ENCODE data around the gene NRXN3.

NRXN3 gene

DNA sequence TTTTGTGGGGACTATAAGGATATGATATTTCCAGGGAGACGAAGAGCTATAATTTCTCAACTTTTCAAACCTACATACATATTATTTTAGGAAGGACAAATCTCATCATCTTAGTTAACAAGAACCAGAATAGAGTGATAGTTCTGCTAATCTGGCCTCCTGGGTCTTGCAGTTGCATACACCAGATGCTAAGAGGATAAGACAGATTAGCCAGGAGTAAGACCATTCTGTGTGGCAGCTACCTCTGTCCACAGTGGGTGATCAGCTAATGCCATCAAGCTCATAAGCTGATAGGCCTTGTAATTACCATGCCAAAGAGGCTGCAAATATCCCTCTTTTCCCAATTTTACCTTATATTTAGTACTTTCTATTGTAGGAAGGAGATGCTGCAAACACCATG is 776.8 kb downstream of the NRXN3 start:
- no peaks in the 10 kb centered on the region for H3K9me3 ChIP-seq (ENCODE audit: severe bottlenecking)
- no peak overlapping the region for H3K27ac ChIP-seq (ENCODE audit: poor library complexity, severe bottlenecking)
- DNase-seq (ENCODE audit: low spot score) (no peak), ATAC-seq (ENCODE audit: low read depth) (no peak)
- H3K36me3 ChIP-seq (ENCODE audit: low read depth) = no peaks in the 10 kb centered on the region
- H3K4me3 ChIP-seq (ENCODE audit: severe bottlenecking) = no peak overlapping the region
- no peaks in the 10 kb centered on the region for H3K4me1 ChIP-seq (ENCODE audit: insufficient read depth, poor library complexity, severe bottlenecking)
- TF ChIP-seq, protein P1, sequence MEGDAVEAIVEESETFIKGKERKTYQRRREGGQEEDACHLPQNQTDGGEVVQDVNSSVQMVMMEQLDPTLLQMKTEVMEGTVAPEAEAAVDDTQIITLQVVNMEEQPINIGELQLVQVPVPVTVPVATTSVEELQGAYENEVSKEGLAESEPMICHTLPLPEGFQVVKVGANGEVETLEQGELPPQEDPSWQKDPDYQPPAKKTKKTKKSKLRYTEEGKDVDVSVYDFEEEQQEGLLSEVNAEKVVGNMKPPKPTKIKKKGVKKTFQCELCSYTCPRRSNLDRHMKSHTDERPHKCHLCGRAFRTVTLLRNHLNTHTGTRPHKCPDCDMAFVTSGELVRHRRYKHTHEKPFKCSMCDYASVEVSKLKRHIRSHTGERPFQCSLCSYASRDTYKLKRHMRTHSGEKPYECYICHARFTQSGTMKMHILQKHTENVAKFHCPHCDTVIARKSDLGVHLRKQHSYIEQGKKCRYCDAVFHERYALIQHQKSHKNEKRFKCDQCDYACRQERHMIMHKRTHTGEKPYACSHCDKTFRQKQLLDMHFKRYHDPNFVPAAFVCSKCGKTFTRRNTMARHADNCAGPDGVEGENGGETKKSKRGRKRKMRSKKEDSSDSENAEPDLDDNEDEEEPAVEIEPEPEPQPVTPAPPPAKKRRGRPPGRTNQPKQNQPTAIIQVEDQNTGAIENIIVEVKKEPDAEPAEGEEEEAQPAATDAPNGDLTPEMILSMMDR (IDR thresholded peaks at IDR 0.05; ENCODE audit: poor library complexity, severe bottlenecking) = no peak
- H3K27me3 ChIP-seq (ENCODE audit: insufficient read depth, poor library complexity, severe bottlenecking) = peaks cover 5% of the 10 kb centered on the region

DNA sequence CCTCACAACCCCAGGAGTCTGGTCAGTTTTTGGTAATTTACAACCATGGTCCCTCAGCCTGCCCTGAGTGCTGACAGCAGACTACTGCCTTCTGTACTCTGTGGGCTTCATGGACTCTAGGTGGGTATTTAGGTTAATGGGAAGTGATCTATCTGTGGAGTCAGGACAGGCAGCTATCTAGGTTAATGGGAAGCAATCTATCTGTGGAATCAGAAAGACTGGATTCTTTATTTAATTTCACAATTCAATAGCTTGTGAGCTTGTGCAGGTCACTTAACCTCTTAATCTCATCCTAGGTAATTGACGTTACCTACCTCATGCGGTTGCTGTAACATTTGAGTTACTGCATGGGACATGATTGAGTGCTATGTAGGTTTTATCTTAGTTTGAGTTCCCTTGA is 777.5 kb downstream of the NRXN3 start:
- no peak overlapping the region for H3K4me3 ChIP-seq (ENCODE audit: severe bottlenecking)
- TF ChIP-seq, protein P1 (IDR thresholded peaks at IDR 0.05; ENCODE audit: poor library complexity, severe bottlenecking) = no peak
- no peaks in the 10 kb centered on the region for H3K36me3 ChIP-seq (ENCODE audit: low read depth)
- H3K9me3 ChIP-seq (ENCODE audit: severe bottlenecking) = no peaks in the 10 kb centered on the region
- no peaks in the 10 kb centered on the region for H3K27me3 ChIP-seq (ENCODE audit: insufficient read depth, poor library complexity, severe bottlenecking)
- ATAC-seq (ENCODE audit: low read depth) = no peak
- no peak overlapping the region for H3K27ac ChIP-seq (ENCODE audit: poor library complexity, severe bottlenecking)
- no peak for DNase-seq (ENCODE audit: low spot score)
- no peaks in the 10 kb centered on the region for H3K4me1 ChIP-seq (ENCODE audit: insufficient read depth, poor library complexity, severe bottlenecking)

DNA sequence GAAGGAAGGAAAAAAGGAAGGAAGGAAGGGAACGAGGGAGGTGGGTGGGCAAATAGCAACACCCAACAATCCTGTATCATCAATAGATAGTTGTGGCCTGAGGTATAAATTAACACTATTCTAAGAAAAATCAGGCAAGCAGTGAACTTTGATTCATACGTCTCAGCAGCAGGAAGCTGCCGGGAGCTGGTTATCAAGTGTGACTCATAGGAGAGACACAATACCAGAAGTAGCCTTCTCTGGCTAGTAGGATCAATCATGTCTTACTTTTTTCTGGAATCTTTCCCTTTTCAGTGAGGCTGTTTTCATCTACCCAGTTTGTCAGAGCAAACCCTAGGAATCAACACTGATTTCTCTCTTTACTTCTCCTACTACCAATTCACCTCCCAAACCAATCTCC is 780.5 kb downstream of the NRXN3 start:
- TF ChIP-seq, protein P1 (IDR thresholded peaks at IDR 0.05; ENCODE audit: poor library complexity, severe bottlenecking) = no peak
- ATAC-seq (ENCODE audit: low read depth) (peak; percentile 93), DNase-seq (ENCODE audit: low spot score) (no peak)
- no peaks in the 10 kb centered on the region for H3K4me1 ChIP-seq (ENCODE audit: insufficient read depth, poor library complexity, severe bottlenecking)
- H3K27ac ChIP-seq (ENCODE audit: poor library complexity, severe bottlenecking) = no peak overlapping the region
- no peaks in the 10 kb centered on the region for H3K9me3 ChIP-seq (ENCODE audit: severe bottlenecking)
- no peaks in the 10 kb centered on the region for H3K27me3 ChIP-seq (ENCODE audit: insufficient read depth, poor library complexity, severe bottlenecking)
- H3K36me3 ChIP-seq (ENCODE audit: low read depth) = no peaks in the 10 kb centered on the region
- no peak overlapping the region for H3K4me3 ChIP-seq (ENCODE audit: severe bottlenecking)

DNA sequence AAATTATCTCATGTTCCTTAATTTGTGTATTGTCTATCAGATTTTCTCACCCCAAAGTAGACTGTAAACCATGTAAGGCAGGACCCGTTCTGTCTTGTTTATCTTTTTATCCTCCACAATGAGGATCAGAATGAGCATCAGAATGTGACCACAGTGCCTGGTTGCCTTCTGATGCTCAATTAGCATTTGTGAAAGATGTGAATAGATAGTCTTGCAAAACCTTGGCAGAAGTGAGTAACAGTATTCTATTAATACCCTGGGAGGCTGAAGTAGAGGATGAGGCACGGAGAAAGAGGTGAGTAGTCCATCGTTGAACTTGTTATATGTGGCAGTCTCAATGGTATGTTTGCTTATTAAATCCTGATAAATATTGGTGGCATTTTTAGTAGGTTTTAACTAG is 781.4 kb downstream of the NRXN3 start:
- ATAC-seq (ENCODE audit: low read depth) = no peak
- Histone ChIP-seq H3K27ac (ENCODE audit: poor library complexity, severe bottlenecking) (no peak overlapping the region), H3K4me3 (ENCODE audit: severe bottlenecking) (no peak overlapping the region), H3K36me3 (ENCODE audit: low read depth) (no peaks in the 10 kb centered on the region), H3K9me3 (ENCODE audit: severe bottlenecking) (no peaks in the 10 kb centered on the region), H3K27me3 (ENCODE audit: insufficient read depth, poor library complexity, severe bottlenecking) (no peaks in the 10 kb centered on the region), H3K4me1 (ENCODE audit: insufficient read depth, poor library complexity, severe bottlenecking) (no peaks in the 10 kb centered on the region)
- TF ChIP-seq, protein P1 (IDR thresholded peaks at IDR 0.05; ENCODE audit: poor library complexity, severe bottlenecking) = no peak
- DNase-seq (ENCODE audit: low spot score) = no peak

DNA sequence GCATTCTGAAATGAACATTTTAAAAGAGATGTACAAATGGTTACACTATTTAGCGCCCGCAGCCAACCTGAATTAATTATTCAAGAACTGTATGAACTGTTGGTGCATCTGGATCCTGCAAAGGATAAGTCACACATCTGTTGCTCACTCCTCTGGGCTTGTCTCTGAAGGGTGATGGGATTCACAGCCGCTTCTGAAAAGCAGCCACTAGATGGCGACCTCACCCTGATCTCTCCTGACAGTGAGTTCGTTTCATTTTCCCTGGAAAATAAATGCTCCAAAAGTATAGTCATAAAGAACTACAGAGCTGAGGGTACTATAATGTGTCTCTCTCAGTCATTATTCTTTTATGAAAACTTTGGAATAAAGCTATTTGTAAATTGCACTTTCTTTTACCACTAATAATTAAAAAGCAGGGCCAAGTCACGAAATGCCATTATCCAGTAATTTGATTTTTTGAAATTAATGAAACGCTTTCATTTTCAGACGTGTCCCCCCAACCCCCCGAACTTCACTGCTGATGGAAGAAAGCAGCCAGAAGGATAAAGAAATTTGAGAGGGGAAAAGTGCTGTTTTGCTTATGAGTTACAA is 789.6 kb downstream of the NRXN3 start:
- Histone ChIP-seq H3K27ac (ENCODE audit: poor library complexity, severe bottlenecking) (no peak overlapping the region), H3K27me3 (ENCODE audit: insufficient read depth, poor library complexity, severe bottlenecking) (no peaks in the 10 kb centered on the region), H3K36me3 (ENCODE audit: low read depth) (no peaks in the 10 kb centered on the region), H3K4me3 (ENCODE audit: severe bottlenecking) (no peak overlapping the region), H3K4me1 (ENCODE audit: insufficient read depth, poor library complexity, severe bottlenecking) (no peaks in the 10 kb centered on the region), H3K9me3 (ENCODE audit: severe bottlenecking) (no peaks in the 10 kb centered on the region)
- peak; percentile 91 for ATAC-seq (ENCODE audit: low read depth)
- TF ChIP-seq, protein P1 (IDR thresholded peaks at IDR 0.05; ENCODE audit: poor library complexity, severe bottlenecking) = peak; percentile 98
- DNase-seq (ENCODE audit: low spot score) = peak; percentile 68

Measured in RWPE2 (cell line).